DLD1 (cell line): Measurements from ENCODE around the gene ACVR1.
"Not testable (repeated sequence)": the region's sequence is repeated elsewhere in the genome, so short reads cannot be mapped to it uniquely, and the experiment has no call there.

Source experiments
- in situ Hi-C: cut with HindIII; loops from 2 replicates; pipeline ENCODE4 v1.10.0; 2017; ENCODE audit warnings: low sequenced_read_pairs

Gene ACVR1

GRCh38 chr2:157732596-157732995, 143.5 kb downstream of the ACVR1 start:
- in situ Hi-C loops: no loop called here

GRCh38 chr2:157727693-157728092, 148.4 kb downstream of the ACVR1 start:
- in situ Hi-C loops: no loop called here

GRCh38 chr2:157726946-157727345, 149.2 kb downstream of the ACVR1 start:
- in situ Hi-C loops: no loop called here

- in situ Hi-C loops: no loop called here
Measured at GRCh38 chr2:157725846-157726245, 150.3 kb downstream of the ACVR1 start.

GRCh38 chr2:157722580-157723234, 153.4 kb downstream of the ACVR1 start:
- in situ Hi-C loops: no loop called here

- in situ Hi-C loops: no loop called here
Measured at GRCh38 chr2:157720504-157720903, 155.6 kb downstream of the ACVR1 start.

- in situ Hi-C loops: not testable (repeated sequence)
Measured at GRCh38 chr2:157704653-157705052, 171.5 kb downstream of the ACVR1 start.

GRCh38 chr2:157704148-157704547, 172.0 kb downstream of the ACVR1 start:
- in situ Hi-C loops: not testable (repeated sequence)

- in situ Hi-C loops: no loop called here
Measured at GRCh38 chr2:157699806-157700205, 176.3 kb downstream of the ACVR1 start.

GRCh38 chr2:157699009-157699408, 177.1 kb downstream of the ACVR1 start:
- in situ Hi-C loops: no loop called here

GRCh38 chr2:157698430-157698829, 177.7 kb downstream of the ACVR1 start:
- in situ Hi-C loops: no loop called here

GRCh38 chr2:157696036-157696435, 180.1 kb downstream of the ACVR1 start:
- in situ Hi-C loops: no loop called here

GRCh38 chr2:157692768-157693167, 183.4 kb downstream of the ACVR1 start:
- in situ Hi-C loops: no loop called here

- in situ Hi-C loops: no loop called here
Measured at GRCh38 chr2:157691695-157692094, 184.4 kb downstream of the ACVR1 start.

GRCh38 chr2:157691131-157691530, 185.0 kb downstream of the ACVR1 start:
- in situ Hi-C loops: no loop called here
